Neural crest cell (in vitro differentiated cells): ENCODE measurements around the gene KRT75. TPM values are rescaled to one million over a fixed set of nuclear protein-coding genes. Genes with fewer than 3 reads are reported as not detected.

ENCODE experiments used
- DNase-seq: peaks from one replicate; pipeline ENCODE4 v3.0.0; 2021; ENCODE audit warnings: low read depth, mixed read lengths, low spot score
- H3K27ac Mint-ChIP-seq: one replicate; pipeline ENCODE4 v1.8.0; 2021; ENCODE audit warnings: mild to moderate bottlenecking, mixed read lengths; ENCODE audit not compliant: unreplicated experiment
- H3K27me3 Mint-ChIP-seq: 2 replicates; pipeline ENCODE4 v1.8.0; 2021; ENCODE audit warnings: low read depth, mild to moderate bottlenecking, mixed read lengths
- H3K36me3 Mint-ChIP-seq: 2 replicates; pipeline ENCODE4 v1.8.0; 2021; ENCODE audit warnings: low read depth, mild to moderate bottlenecking, mixed read lengths
- H3K4me1 Mint-ChIP-seq: 2 replicates; pipeline ENCODE4 v1.8.0; 2021; ENCODE audit warnings: mixed read lengths
- H3K4me3 Mint-ChIP-seq: one replicate; pipeline ENCODE4 v1.8.0; 2021; ENCODE audit warnings: mild to moderate bottlenecking, mixed read lengths
- H3K9me3 Mint-ChIP-seq: 2 replicates; pipeline ENCODE4 v1.8.0; 2021; ENCODE audit warnings: mixed read lengths
- total RNA-seq: library from RNA; stranded (reverse); gene quantifications from 2 replicates; pipeline ENCODE4 v1.2.1, GENCODE V29; 2021
- TF ChIP-seq, protein P1 (sequence below): fragments of 200-600 bp; sonication (generic); conservative IDR thresholded peaks from 2 replicates; pipeline ENCODE4 v1.5.0; 2021; ENCODE audit warnings: antibody characterized with exemption, mild to moderate bottlenecking

Gene KRT75
- total RNA-seq, 1 donor from 2014 or later, result not detected

DNA sequence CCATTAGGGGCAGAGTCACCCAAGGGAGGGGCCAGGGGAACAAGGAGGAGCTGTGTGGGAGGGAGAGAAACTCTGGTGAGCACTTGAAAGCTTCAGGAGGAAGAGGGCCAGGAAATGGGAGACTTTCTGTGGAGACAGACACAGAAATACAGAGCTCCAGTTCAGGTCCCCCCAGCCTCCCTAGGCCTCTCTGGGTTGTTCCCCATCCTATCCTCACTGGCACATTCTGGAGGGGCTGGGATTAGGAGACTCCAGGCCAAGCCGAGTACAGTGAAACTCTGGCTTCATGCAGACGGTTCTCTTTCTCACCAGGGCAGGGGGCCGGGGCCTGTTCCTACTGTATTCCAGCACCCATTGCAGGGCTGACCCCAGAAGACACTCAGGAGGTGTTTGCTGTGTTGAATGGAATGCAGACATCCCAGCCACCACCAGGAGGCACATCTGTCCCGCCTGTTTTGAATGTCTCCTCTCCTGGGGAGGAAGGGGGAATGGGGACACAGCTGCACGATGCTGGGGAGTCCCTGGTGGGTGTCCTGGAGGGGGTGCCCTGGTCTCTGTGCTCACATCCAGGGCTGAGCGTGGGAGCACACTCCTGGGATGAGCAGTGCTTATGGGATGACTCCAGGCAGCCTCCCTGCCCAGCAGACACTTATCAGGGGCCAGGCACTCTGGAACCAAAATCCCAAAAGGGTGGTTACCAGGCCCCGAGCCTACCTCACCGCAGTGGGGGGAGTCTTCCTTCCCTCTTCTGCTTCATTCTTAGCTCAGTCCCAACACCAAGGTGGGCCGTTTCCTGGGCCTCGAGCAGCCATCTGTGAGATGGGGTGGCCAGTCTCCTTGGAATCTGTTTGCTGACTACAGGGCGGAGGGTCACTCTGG, 43.2 kb downstream of the KRT75 start:
- peak; percentile 23 for DNase-seq
- H3K36me3 Mint-ChIP-seq, result no peaks in the 10 kb centered on the region
- no peaks in the 10 kb centered on the region for H3K9me3 Mint-ChIP-seq
- TF ChIP-seq, protein P1, sequence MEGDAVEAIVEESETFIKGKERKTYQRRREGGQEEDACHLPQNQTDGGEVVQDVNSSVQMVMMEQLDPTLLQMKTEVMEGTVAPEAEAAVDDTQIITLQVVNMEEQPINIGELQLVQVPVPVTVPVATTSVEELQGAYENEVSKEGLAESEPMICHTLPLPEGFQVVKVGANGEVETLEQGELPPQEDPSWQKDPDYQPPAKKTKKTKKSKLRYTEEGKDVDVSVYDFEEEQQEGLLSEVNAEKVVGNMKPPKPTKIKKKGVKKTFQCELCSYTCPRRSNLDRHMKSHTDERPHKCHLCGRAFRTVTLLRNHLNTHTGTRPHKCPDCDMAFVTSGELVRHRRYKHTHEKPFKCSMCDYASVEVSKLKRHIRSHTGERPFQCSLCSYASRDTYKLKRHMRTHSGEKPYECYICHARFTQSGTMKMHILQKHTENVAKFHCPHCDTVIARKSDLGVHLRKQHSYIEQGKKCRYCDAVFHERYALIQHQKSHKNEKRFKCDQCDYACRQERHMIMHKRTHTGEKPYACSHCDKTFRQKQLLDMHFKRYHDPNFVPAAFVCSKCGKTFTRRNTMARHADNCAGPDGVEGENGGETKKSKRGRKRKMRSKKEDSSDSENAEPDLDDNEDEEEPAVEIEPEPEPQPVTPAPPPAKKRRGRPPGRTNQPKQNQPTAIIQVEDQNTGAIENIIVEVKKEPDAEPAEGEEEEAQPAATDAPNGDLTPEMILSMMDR, result peak; percentile 66
- H3K4me1 Mint-ChIP-seq, result no peaks in the 10 kb centered on the region
- H3K4me3 Mint-ChIP-seq, result no peak overlapping the region
- H3K27me3 Mint-ChIP-seq, result peaks cover 14% of the 10 kb centered on the region
- no peak overlapping the region for H3K27ac Mint-ChIP-seq

DNA sequence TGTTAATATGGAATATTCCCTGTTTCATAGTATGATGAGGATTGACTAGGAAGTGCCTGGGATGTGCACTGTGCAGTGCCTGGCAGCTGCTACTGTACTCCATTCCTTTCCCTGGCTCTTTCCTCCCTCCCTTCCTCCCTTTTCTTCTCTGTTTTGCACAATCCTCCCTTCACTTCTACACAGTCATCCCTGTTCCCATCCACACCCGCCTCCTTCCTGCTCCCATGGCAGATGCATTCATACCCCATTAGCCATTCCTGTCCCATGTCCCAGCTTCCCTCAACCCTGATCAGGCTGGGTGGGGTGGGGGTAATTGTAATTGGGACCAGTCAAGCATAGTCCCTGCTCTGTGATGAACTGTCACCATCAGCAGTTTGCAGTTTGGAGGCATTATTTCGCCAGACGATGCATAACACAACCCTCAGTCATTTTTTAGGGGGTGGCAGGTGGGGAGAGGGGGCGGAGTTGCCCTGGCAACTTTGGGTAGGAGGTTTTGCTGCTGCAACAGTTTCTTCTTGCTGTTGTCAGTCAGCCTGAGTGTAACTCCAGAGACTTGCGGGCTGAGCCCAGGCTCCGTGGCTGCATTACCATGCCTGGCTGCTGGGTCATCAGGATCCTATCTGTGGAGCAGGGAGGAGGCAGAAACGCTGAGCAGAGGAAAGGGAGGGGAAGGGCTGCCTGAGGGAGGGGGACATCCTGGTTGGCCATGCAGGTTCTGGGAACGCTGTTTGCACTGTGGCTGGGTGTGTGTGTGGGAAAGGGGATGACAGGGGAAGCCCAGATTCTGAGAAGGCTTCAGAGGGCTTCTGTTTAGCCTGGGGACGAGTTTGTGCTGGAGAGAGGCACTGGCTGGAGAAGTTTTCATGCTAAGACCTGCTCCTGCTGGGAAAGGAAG, 44.6 kb downstream of the KRT75 start:
- H3K36me3 Mint-ChIP-seq, result no peaks in the 10 kb centered on the region
- no peaks in the 10 kb centered on the region for H3K9me3 Mint-ChIP-seq
- H3K27me3 Mint-ChIP-seq, result peaks cover 14% of the 10 kb centered on the region
- TF ChIP-seq, protein P1, result no peak
- H3K4me3 Mint-ChIP-seq, result no peak overlapping the region
- no peak for DNase-seq
- no peaks in the 10 kb centered on the region for H3K4me1 Mint-ChIP-seq
- no peak overlapping the region for H3K27ac Mint-ChIP-seq

DNA sequence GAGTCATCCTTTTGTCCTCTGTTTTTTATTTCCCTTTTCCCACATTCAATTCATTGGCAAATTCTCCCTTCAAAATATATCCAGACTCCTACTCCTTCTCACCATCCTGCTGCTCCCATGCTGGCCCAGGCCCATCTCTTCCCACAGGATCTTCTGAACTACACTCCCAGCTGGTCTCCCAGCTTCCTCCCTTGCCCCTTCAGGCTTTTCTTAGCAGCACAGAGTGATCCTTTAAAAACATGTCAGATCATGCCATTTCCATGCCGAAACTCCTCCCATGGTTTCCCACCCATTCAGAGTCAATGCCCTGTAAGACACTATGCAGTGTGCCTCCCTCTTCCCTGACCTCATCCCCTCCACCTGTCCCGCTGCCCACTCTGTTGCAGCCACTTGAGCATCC, 46.3 kb downstream of the KRT75 start:
- TF ChIP-seq, protein P1, result no peak
- H3K27ac Mint-ChIP-seq, result no peak overlapping the region
- no peaks in the 10 kb centered on the region for H3K4me1 Mint-ChIP-seq
- no peak overlapping the region for H3K4me3 Mint-ChIP-seq
- no peak for DNase-seq
- no peaks in the 10 kb centered on the region for H3K9me3 Mint-ChIP-seq
- H3K36me3 Mint-ChIP-seq, result no peaks in the 10 kb centered on the region
- H3K27me3 Mint-ChIP-seq, result peaks cover 14% of the 10 kb centered on the region

DNA sequence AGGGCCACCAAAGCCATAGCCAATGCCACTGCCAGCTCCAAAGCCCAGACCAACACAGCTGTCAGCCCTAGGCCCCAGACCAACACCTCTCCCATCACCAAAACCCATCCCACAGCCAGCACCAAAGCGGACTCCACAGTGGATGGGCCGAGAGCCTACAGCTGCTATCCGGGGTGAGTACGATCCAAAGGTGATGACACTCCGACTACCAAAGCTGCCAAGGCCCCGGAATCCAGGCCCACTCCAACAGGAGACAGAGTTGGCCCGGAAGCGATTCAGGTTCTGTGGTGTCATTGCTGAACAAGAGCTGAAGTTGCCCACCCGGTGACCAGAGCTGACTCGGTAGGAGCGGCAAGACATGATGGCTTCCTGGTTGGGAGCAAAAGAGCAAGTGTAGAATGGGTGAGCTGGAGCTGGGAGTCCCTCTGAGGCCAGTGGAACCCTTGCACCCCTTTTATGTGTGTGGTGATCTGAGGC, 48.9 kb downstream of the KRT75 start, which contains the start of gene KRT84:
TSS of gene KRT84 (minus strand) at position 427 of the 477 bp plus-strand sequence. CDS start at position 360, 67 bp downstream.
- H3K36me3 Mint-ChIP-seq, result no peaks in the 10 kb centered on the region
- TF ChIP-seq, protein P1, result no peak
- H3K27me3 Mint-ChIP-seq, result peaks cover 14% of the 10 kb centered on the region
- no peak for DNase-seq
- H3K27ac Mint-ChIP-seq, result no peak within 1 kb of the TSS
- H3K9me3 Mint-ChIP-seq, result no peaks in the 10 kb centered on the region
- H3K4me3 Mint-ChIP-seq, result no peak within 1 kb of the TSS
- no peaks in the 10 kb centered on the region for H3K4me1 Mint-ChIP-seq

DNA sequence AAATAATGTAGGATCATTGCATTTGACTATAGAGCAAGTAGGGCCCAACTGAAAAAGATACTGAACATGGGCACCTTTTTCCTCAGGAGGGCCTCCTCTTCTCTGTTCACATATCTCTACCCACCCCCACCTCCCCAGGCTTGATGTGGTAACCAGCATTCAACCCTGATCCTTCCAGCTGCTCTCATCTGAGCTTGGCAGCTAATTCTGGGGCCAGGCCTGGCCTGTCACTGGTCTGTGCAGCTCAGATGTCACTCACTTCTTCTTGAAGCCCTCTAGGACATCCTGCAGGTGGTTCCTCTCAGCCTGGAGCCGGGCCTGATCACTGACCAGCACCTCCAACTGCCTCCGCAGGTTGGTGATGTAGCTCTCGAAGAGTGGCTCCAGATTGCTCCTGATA, 50.8 kb downstream of the KRT75 start:
- H3K27me3 Mint-ChIP-seq, result peaks cover 3% of the 10 kb centered on the region
- TF ChIP-seq, protein P1, result no peak
- H3K27ac Mint-ChIP-seq, result no peak overlapping the region
- H3K36me3 Mint-ChIP-seq, result no peaks in the 10 kb centered on the region
- no peaks in the 10 kb centered on the region for H3K9me3 Mint-ChIP-seq
- no peaks in the 10 kb centered on the region for H3K4me1 Mint-ChIP-seq
- no peak for DNase-seq
- no peak overlapping the region for H3K4me3 Mint-ChIP-seq
